DOHH2 (cell line): ENCODE results near the gene PCCB.

ENCODE experiments used
- EZH2phosphoT487 ChIP-seq: fragments of 200-600 bp; sonication (generic); IDR thresholded peaks from 2 replicates; pipeline ENCODE4 v1.6.1; 2017; ENCODE audit warnings: borderline replicate concordance, mild to moderate bottlenecking, antibody characterized with exemption, low read length, moderate library complexity, mixed read lengths
- TF ChIP-seq, protein P1 (sequence below): fragments of 200-600 bp; sonication (generic); IDR thresholded peaks from one replicate; pipeline ENCODE4 v1.5.1; 2014; ENCODE audit warnings: antibody characterized with exemption, mild to moderate bottlenecking, low read depth, low read length; ENCODE audit not compliant: poor library complexity, severe bottlenecking

- TF ChIP-seq, protein P1, sequence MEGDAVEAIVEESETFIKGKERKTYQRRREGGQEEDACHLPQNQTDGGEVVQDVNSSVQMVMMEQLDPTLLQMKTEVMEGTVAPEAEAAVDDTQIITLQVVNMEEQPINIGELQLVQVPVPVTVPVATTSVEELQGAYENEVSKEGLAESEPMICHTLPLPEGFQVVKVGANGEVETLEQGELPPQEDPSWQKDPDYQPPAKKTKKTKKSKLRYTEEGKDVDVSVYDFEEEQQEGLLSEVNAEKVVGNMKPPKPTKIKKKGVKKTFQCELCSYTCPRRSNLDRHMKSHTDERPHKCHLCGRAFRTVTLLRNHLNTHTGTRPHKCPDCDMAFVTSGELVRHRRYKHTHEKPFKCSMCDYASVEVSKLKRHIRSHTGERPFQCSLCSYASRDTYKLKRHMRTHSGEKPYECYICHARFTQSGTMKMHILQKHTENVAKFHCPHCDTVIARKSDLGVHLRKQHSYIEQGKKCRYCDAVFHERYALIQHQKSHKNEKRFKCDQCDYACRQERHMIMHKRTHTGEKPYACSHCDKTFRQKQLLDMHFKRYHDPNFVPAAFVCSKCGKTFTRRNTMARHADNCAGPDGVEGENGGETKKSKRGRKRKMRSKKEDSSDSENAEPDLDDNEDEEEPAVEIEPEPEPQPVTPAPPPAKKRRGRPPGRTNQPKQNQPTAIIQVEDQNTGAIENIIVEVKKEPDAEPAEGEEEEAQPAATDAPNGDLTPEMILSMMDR = no peak
- TF ChIP-seq EZH2phosphoT487 = no peak
Measured at GRCh38 chr3:136291302-136291701, 41.2 kb downstream of the PCCB start.
